HL-60 (cell line): Measurements from ENCODE around the gene CDKN2AIPNL.

ENCODE experiments used
- TF ChIP-seq, protein P1 (sequence below): IDR thresholded peaks from one replicate; pipeline ENCODE4 v1.5.1; 2011; ENCODE audit warnings: low read length, control low read depth, inconsistent platforms; ENCODE audit not compliant: insufficient read depth
- TF ChIP-seq, protein P2 (sequence below): IDR thresholded peaks from 2 replicates; pipeline ENCODE4 v1.6.1; 2012; ENCODE audit warnings: low read depth; ENCODE audit not compliant: insufficient replicate concordance

GRCh38 chr5:134439210-134439654, 27.6 kb upstream of the CDKN2AIPNL start:
- TF ChIP-seq, protein P1, sequence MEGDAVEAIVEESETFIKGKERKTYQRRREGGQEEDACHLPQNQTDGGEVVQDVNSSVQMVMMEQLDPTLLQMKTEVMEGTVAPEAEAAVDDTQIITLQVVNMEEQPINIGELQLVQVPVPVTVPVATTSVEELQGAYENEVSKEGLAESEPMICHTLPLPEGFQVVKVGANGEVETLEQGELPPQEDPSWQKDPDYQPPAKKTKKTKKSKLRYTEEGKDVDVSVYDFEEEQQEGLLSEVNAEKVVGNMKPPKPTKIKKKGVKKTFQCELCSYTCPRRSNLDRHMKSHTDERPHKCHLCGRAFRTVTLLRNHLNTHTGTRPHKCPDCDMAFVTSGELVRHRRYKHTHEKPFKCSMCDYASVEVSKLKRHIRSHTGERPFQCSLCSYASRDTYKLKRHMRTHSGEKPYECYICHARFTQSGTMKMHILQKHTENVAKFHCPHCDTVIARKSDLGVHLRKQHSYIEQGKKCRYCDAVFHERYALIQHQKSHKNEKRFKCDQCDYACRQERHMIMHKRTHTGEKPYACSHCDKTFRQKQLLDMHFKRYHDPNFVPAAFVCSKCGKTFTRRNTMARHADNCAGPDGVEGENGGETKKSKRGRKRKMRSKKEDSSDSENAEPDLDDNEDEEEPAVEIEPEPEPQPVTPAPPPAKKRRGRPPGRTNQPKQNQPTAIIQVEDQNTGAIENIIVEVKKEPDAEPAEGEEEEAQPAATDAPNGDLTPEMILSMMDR, result no peak
- TF ChIP-seq, protein P2, sequence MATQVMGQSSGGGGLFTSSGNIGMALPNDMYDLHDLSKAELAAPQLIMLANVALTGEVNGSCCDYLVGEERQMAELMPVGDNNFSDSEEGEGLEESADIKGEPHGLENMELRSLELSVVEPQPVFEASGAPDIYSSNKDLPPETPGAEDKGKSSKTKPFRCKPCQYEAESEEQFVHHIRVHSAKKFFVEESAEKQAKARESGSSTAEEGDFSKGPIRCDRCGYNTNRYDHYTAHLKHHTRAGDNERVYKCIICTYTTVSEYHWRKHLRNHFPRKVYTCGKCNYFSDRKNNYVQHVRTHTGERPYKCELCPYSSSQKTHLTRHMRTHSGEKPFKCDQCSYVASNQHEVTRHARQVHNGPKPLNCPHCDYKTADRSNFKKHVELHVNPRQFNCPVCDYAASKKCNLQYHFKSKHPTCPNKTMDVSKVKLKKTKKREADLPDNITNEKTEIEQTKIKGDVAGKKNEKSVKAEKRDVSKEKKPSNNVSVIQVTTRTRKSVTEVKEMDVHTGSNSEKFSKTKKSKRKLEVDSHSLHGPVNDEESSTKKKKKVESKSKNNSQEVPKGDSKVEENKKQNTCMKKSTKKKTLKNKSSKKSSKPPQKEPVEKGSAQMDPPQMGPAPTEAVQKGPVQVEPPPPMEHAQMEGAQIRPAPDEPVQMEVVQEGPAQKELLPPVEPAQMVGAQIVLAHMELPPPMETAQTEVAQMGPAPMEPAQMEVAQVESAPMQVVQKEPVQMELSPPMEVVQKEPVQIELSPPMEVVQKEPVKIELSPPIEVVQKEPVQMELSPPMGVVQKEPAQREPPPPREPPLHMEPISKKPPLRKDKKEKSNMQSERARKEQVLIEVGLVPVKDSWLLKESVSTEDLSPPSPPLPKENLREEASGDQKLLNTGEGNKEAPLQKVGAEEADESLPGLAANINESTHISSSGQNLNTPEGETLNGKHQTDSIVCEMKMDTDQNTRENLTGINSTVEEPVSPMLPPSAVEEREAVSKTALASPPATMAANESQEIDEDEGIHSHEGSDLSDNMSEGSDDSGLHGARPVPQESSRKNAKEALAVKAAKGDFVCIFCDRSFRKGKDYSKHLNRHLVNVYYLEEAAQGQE, result no peak
